CD1c-positive myeloid dendritic cell (primary cell): ENCODE results near the gene OR8D1.

Experiments used
- DNase-seq: peaks from one replicate; pipeline ENCODE4 v3.0.0-alpha.2; 2016; ENCODE audit errors: extremely low spot score

The OR8D1 gene

DNA sequence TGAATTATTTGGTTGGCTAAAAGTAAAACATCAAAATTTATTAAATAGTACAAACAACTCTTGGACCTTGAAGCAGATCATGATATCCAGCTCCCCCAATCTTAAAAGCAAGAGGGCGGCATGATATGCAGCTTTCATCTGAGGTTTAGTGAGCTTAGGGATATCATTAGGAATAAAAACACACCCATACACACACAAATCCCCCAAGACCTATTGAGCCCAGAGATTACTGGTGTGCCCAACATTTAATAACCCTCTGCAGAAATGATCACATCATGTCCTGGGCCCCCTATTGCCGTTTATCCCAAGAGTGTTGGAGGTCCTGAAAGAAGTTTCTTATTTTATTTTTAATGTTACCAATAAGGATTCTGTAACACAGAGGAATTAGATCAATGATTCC lies at the start of gene OR8D1:
TSS of gene OR8D1 (minus strand) at position 101 of the 400 bp plus-strand sequence. CDS start 3,183 bp downstream, outside the sequence.
- no peak for DNase-seq

DNA sequence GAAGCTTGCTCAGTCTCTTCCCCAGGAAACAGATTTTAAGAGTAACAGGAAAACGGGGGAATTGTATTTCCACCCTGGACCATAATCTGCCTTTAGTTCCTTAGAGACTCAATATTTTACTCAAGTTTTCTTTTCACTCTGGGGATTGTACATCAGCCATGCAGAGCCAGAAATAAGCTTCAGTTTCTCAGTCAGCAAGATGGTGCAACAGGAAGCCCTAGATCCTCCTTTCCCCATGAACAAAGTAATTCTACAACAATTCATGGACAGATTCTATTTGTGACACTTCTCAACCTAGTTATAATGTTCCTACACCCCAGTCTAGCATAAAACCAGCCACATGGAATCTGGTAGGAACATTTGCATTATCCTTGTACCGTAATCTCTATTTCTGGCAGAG lies 45.8 kb upstream of the OR8D1 start:
- no peak for DNase-seq

DNA sequence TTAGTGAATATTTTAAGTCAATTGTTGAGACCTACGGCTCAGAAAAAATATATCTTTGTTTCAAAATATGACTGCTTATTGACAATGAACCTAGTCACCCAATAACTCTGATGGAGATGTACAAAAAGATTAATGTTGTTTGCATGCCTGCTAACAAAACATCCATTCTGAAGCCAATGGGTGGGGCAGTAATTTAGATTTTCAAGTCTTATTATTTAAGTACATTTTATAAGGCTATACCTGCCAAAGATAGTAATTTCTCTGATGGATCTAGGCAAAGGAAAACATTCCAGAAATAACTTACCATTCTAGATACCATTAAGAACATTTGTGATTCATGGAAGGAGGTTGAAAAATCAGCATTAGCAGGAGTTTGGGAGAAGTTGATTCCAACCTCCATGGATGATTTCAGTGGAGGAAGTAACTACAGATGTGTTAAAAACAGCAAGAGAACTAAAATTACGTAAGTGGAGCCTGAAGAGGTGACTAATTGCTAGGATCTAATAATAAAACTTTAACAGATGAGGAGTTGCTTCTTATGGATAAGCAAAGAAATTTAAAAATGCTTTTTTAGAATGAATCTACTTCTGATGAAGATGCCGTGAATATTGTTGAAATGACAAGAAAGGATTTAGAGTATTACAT lies 32.7 kb upstream of the OR8D1 start:
- peak; percentile 22 for DNase-seq

DNA sequence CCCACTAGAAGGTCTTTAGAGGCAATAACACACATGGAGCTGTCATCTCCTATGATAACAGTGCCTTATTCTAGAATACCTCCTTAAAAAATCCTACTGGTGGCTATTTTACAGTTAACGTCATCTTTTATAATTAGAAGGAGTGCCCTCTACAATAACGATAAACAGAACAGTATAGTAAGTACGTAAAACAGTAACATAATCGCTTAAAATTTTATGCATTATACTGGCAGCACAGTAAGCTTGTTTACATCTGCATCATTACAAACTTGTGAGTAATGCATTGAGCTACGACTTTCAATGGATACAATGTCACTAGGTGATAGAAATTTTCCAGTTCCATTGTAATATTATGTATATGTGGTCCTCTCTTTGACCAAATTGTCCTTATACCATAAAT lies 30.6 kb upstream of the OR8D1 start:
- no peak for DNase-seq

DNA sequence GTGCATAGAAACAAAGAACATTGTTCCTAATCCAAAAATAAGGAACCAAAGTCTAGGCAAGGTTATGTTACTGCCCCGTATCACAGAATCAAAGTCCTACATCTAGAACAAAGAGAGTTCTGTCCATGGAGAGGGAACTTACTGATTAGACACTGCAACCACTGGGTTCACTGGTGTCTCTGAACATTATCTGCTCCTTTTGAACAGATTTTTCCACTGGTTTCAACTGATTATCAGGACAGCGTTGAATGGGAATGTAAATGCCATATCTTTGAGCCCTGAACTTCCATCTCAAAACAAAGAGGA lies 26.3 kb upstream of the OR8D1 start:
- no peak for DNase-seq

DNA sequence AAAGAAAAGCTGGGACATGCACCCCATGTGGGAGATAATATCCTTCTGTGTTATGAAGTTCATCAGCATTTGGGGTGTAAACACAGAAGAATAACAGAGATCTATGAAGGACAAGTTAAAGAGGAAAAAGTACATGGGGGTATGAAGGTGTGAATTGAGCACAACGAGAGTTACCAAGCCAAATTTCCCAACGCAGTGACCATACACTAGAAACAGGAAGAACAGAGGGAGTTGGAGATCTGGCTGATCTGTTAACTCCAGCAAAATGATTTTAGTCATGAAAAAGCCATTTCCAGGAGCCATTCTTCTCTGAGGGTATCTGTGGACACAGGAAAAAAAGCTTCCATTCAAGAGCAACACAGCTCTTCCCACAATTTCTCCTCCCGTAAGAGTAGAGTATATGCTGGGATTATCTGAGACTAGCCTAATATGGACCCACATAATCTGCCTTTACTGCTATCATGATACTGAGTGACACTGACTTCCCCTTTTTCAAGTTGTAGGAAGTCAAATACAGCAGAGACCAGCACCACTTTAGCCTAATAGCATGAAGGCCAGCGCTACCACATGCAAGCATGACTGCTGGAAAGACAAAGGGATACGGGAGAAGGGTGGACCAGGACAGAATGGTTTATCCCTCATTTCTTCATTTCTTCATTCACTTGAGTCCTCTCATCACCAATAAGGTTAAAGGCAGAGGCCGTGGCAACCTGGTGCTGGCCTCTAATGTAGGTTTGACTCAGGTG lies 25.8 kb upstream of the OR8D1 start:
- DNase-seq, result peak; percentile 43

DNA sequence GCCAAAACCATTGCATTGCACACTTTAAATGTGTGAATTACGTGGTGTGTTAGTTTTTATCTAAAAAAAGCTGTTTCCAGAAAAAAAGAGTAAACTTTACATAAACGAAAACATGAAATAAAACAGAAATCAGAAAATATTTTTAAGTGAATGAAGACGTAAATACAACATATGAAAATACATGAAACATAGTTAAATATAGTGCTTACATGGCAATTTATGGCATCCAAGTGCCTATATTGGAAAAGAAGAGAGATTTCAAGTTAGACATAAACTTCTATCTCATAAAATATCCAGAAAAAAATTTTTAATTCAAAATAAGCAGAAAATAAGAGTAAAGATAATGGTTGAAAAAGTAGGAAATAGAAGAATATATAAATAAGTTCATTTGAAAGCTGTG lies 18.1 kb upstream of the OR8D1 start:
- DNase-seq, result no peak

DNA sequence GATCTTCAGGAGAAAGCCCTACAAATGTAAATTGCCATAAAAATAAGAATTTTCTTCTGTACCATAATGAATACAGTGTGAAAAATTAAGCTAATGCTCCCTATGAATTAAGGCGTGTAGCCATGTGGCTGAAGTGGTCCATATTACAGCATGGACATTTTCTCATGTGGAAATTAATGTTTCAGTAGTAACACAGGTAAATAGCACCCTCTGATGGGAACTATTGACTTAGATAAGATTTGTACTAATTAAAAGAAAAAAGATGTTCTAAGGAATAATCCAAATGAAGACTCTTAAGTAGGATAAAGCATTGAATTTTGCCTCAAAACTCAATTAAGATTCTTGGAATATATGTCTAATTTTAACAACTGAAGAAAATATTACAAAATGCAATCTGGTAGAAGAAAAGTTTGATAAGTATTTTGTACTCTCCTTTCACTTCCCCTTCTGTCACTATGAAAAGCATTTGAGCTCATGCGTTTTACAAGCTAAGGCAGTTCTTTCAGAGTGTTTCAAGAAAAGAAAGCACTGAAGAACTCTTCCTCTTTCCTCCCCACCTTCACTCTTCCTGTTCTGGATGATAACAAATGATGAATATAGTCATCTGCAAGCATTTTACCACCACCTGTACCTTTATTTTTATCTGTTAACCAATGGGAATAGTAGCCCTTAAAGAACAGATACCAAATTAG lies 16.2 kb upstream of the OR8D1 start:
- peak; percentile 73 for DNase-seq

DNA sequence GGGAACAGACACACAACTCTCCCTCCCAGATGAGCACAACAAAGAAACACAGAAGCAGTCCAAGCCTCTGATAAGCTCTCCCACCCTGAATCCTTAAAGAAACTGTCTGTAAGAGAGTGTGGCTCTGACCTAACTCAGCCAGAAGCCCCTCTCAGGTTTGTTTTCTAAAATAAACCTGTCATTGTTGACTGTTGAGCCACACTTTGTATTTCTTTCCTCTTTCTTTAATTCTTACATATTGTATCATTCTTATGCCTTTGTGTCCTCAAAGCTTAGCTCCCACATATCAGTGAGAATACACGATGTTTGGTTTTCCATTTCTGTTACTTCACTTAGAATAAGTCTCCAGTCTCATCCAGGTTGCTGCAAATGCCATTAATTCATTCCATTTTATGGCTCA lies 14.0 kb upstream of the OR8D1 start:
- no peak for DNase-seq

DNA sequence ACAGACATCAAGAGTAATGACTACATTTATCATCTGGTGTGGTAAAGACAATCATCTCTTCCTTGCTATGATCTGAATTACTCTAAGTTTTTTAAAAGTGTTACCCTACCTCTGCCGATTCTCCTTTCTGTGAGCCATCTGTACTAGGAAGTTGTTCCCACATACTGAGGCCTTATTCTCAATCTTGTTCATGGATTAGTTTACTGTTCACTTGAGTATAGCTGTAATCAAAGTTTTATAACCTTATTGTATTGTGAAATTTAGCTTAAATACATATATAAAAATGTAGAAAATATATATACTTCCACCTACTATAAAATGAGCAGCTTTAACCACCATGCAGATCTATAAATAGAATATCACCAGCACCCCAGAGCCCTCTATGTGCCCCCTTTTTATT lies 8.6 kb upstream of the OR8D1 start:
- no peak for DNase-seq

DNA sequence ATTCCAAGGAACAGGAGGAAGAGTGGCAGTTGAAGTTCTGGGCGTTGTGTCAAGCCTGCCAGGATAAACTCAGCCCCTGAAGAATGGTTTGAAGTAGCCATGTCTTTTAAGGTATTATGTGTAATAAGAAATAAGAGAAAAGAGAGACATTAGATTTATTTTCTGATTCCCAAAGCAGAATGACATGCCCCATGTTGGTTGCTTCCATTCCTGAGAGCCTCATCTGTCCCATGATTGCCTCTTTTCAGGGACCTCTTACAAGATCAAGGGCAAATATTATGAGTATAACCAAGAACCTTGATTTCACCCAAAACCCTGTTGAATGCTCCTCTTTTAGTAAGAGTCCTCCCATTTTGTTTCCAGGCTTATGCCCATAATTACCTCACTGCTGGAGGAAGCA lies 6.3 kb upstream of the OR8D1 start, which contains the start of gene OR8D2:
TSS of gene OR8D2 (minus strand) at position 101 of the 400 bp plus-strand sequence. CDS start at position 101, 0 bp downstream.
- no peak for DNase-seq

DNA sequence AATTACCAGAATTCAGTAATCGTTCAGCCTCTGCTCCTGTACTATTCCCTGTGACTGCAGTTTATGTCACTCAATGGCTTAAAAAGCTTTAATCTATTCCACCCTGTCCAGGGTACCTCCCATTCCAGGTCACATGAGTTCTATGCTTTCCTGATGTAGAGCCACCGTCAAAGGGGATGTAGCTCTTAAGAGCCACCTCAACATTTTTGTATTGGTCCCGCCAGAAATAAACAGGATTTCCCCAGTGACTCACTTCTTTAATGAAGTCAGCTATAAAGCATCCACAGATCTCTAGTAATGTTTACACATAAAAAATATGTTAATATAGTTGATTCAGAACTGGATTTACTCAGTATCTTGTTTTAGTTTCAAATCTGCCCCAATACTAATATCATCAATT lies 1.3 kb upstream of the OR8D1 start:
- DNase-seq, result no peak

DNA sequence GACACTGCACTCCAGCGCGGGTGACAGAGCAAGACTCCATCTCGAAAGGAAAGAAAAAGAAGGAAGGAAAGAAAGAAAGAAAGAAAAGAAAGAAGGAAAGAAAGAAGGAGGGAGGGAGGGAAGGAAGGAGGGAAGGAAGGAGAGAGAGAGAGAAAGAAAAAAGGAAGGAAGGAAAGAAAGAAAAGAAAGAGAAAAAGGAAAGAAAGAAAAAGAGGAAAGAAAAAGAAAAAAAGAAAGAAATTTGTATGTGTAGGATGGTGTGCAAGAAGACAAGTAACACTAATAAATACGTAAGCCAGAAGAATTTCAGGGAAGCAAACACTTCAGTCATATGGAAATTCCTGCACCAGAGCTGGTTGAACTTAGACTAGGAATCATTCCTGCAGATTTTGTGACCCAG lies 618 bp downstream of the OR8D1 start:
- DNase-seq, result no peak

DNA sequence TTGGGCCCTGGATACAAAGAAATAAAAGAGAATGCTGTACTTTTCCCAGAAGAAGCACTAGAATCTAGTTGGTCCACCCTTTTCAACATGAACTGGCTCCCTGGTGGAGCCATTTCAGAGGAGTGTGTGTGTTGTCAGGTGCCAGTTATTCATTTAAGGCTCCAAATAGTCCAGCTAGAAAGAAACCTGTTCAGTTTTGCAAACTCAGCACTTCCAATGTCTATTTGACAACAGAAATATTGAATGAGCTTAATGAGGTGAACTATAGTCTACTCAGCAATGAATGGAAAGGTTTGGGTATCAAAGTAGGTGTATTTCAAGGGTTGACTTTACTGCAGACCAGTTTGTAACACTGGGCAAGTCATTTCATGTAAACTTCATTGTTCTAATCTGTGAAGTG lies 2.1 kb downstream of the OR8D1 start:
- DNase-seq, result no peak

DNA sequence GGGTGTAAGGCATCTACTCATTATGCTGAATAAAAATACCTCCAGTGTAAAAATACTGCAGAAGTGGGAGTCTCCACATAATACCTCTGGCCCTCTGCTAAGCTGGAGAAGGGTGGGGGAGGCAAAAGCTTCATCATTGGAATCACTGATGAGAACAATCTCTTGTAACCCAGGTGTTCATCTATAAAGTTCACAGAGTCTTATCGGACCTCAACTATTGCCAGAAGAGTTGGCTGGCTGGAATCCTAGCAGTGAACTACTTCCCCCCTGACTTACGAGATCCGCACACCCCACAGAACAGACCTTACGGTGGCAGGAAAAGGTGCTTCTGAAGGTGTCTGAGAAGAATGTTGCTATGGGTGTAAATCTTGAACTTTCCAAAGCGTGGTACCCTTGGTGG lies 2.5 kb downstream of the OR8D1 start:
- DNase-seq, result no peak

DNA sequence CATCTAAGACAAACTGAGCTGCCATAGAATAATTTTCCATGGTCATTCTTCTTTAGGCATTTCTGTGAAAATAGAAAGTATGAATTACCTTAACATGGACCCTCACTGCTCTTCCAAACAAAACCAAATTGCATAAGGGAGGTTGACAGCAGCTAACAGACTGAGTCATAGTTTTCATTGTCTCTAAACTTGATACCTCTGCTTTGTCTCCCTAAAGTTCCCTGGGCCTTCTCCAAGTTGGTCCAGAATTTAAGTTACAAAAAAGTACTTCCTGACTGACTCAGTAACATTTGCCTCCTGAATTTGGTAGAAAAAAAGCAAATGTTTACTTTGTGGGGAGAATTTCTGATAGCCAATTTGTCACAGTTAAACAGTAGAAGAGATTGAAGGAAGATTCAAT lies 3.0 kb downstream of the OR8D1 start:
- no peak for DNase-seq

DNA sequence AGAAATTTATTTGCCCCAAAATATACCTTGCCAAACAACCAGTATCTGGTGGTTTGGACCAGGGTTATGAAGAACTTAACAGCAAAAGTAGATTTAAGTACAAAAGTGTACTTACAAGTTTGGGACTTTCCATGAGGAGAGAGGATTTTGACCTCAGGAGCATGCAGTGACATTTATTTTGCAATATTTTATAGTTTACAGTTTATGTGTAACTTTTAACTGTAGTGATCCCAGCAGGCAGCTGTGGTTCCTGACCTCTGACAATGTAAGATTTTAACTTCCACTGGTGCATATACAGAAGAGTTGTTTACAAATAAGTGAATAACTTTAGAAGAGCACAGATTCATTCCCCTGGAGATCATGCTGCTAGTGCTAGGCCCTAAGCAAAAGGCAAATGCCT lies 6.7 kb downstream of the OR8D1 start:
- DNase-seq, result no peak

DNA sequence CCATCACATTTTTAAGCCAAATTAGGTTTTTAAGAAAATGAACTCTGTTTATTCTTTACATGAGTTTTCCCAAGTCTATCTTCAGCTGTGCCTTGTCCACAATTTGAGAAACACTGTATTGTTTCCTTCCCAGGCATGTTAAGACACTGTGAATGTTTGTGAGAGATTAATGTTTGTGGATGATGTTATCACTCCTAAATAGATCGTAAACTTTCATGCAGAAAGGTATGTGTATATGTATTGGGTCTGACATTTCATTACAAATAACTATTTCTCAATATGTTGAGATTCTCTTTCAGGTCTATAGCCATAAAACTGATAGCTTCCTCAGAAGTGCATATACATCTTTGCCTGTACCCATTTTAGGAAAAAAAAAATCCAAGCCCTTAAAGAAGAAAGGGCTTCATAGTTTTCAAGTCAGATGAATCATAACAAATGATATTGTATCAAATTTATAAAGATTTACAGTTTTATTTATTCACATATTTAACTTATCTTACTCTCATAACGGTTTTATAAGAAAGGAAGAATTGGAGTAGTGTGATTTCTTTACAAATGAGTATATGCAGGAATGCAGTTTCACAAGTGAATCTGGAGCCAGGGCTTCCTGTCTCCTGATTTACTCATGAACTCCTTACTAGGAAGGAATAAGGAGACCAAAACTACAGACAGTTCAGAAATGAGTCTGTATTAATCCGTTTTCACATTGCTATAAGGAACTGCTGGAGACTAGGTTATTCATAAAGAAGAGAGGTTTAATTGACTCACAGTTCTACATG lies 11.2 kb downstream of the OR8D1 start:
- DNase-seq, result no peak

DNA sequence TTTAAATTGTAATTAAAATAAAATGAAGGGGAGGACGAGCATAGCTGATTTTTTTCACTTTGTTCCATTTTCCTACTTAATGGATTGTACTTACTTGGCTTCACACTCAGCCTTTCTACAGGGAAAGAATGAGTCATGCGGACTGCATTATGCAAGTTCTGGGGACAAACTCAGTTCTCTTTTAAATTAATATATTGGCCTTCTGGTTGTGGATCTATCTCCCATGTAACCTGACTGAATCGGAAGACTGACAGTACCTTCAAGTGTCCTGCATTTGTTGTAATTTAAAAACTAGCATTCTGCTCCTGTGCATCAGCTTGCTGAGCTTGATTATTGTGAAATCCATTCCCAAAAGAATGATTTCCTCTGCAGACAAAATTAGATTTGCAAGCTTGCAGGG lies 12.2 kb downstream of the OR8D1 start:
- no peak for DNase-seq

DNA sequence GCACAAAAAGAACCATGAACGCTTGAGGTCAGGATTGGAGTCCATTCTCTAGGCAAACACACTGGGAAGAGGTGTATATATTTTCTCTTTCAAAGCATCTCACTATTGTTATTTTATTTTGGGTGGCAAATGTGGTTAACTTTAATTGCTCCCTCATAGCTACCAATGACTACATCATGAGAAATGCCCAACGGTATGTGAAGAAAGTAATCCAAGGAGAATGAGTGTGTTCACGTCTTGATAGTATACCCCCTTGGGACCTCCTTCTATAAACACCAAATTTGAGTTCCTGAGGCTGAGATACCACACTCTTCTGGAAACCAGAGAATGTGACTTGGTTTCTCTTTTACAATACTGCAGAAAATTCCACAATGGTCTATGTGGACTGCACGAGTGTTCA lies 15.8 kb downstream of the OR8D1 start:
- DNase-seq, result no peak

DNA sequence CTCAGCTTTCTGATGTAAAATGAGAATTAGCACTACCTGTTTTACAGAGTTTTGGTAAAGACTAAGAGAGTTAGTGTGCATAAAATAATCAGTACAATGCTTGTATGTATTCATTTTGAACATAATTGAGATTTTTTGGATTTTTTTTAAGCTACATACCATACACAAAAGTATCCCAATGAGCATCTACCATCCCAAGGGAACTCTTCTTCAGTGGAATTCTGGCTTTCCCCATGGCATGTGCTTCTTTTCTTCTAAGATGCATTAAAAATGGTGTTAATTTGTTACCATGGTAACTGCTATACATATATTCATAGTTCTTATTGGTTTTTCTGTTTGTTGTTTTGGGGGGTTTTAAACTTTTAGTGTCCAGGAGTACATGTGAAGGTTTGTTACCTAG lies 17.7 kb downstream of the OR8D1 start:
- no peak for DNase-seq

DNA sequence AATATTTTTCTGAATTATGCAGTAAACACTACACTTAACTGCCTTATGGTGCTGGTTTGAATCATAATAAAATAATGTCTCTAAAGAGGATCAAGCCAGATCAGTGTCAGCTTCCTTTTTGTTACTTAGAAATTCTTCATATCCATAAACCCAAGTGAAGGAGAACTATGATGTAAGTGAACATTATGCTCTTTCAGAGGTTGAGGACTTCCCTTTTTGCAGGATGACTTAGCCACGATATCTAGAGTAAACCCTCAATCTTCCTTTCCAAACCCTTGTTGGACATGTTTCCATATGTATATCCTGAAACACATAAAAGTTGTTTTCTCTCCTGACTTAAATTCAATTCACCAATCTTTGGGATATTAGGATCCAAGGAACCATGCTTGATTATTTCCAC lies 19.1 kb downstream of the OR8D1 start:
- DNase-seq, result peak; percentile 41
